Measurements from ENCODE around the gene CDHR5. TPM values are rescaled to one million over a fixed set of nuclear protein-coding genes. Genes with fewer than 3 reads are reported as not detected.
A peak's percentile ranks its signal among the peaks of the same experiment; 100 is the strongest.

Gene CDHR5
- total and polyA plus RNA-seq, 9 donors: 0.07 to 2.3 (median 0.21) TPM; not detected in 5

GRCh38 chr11:665062-665703 is 40.4 kb upstream of the CDHR5 start:
- Histone ChIP-seq H3K4me3 (no peak overlapping the region), H3K27me3 (no peaks in the 10 kb centered on the region), H3K27ac (no peak overlapping the region), H3K36me3 (no peaks in the 10 kb centered on the region), H3K4me1 (ENCODE audit: insufficient read depth) (peaks cover 6% of the 10 kb centered on the region), H3K9me3 (no peaks in the 10 kb centered on the region)
- WGBS, 3 donors: 18 to 32% (median 31%) methylated on average over 11 to 15 of the region's 15 CpGs
- DNase-seq: peak in 1 of 5 donors; percentile 25
- TF ChIP-seq POLR2A (IDR thresholded peaks at IDR 0.05) (no peak), CTCF (IDR thresholded peaks at IDR 0.05) (no peak), EP300 (IDR thresholded peaks at IDR 0.05) (no peak)
- intact Hi-C loops (cut with DNase I): no loop called here

GRCh38 chr11:662689-663274 is 38.0 kb upstream of the CDHR5 start:
- WGBS, 3 donors: 37 to 50% (median 40%) methylated on average over 15 of the region's 15 CpGs
- Histone ChIP-seq H3K4me1 (ENCODE audit: insufficient read depth) (peaks cover 6% of the 10 kb centered on the region), H3K9me3 (no peaks in the 10 kb centered on the region), H3K36me3 (no peaks in the 10 kb centered on the region), H3K27ac (no peak overlapping the region), H3K27me3 (no peaks in the 10 kb centered on the region), H3K4me3 (no peak overlapping the region)
- DNase-seq: peak; percentile 68 to 87 (median 81)
- intact Hi-C loops (cut with DNase I): loop anchor here in 2 of 4 donors (5.0 kb wide), 1 partner anchor 65 kb away; no protein-coding TSS in a partner anchor
- TF ChIP-seq POLR2A (IDR thresholded peaks at IDR 0.05) (peak; percentile 12), EP300 (IDR thresholded peaks at IDR 0.05) (no peak), CTCF (IDR thresholded peaks at IDR 0.05) (peak; percentile 55 to 67 (median 67))

DNA sequence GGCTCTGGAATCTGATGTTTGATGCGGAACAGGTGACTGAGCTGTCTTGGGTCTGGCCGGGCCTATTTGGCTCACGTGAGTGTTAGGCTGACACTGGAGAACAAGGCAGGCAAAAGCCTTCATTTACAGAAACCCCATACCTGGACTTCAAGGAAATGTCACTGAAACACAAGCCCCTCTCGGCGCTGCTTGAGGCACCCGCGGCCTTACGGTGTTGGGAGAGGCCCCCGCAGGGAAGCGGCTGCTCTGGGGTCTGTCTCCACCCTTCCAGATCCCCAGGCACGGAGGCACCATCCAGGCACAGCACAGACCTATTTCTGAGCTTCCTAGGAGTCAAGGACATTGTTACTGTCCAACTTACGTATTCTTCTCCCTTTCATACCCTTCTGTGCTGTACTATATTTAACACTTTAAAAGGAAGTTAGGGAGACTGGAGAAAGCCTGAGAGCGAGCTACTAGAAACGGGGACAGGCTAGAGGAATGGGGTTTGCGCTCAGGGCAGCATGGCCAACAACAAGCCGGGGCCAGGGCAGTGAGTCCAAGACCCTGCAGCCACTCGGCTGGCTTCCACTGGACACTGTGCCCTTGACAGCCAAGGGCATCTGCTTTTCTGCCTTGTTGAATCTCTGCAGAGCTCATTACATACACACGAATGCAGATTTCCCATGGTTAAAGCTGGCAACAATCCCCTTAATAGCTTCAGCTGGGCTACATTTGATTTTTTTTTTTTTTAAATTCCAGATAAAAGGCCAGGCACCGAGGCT is 36.1 kb upstream of the CDHR5 start:
- 78 to 83% (median 80%) methylated on average over 19 of the region's 19 CpGs for WGBS, 3 donors
- Histone ChIP-seq H3K9me3 (no peaks in the 10 kb centered on the region), H3K4me1 (ENCODE audit: insufficient read depth) (peaks cover 4% of the 10 kb centered on the region), H3K27ac (no peak overlapping the region), H3K4me3 (no peak overlapping the region), H3K27me3 (no peaks in the 10 kb centered on the region), H3K36me3 (no peaks in the 10 kb centered on the region)
- DNase-seq: no peak
- intact Hi-C loops (cut with DNase I): loop anchor here in 3 of 4 donors (2.0 to 5.0 kb wide), 2 partner anchors 66 to 68 kb away; no protein-coding TSS in a partner anchor
- TF ChIP-seq EP300 (IDR thresholded peaks at IDR 0.05) (no peak), POLR2A (IDR thresholded peaks at IDR 0.05) (no peak), CTCF (IDR thresholded peaks at IDR 0.05) (no peak)

- H3K27me3 ChIP-seq: no peaks in the 10 kb centered on the region
- H3K4me1 ChIP-seq (ENCODE audit: insufficient read depth): no peaks in the 10 kb centered on the region
- no peak for DNase-seq
- 79 to 88% (median 86%) methylated on average over 18 to 19 of the region's 19 CpGs for WGBS, 3 donors
- H3K27ac ChIP-seq: no peak overlapping the region
- TF ChIP-seq CTCF (IDR thresholded peaks at IDR 0.05): no peak
- H3K36me3 ChIP-seq: no peaks in the 10 kb centered on the region
- no peak overlapping the region for H3K4me3 ChIP-seq
- intact Hi-C loops (cut with DNase I): loop anchor here in 3 of 4 donors (2.0 to 5.0 kb wide), 2 partner anchors 67 to 69 kb away; no protein-coding TSS in a partner anchor
- H3K9me3 ChIP-seq: no peaks in the 10 kb centered on the region
Observed at GRCh38 chr11:660281-660680, 35.5 kb upstream of the CDHR5 start.

All from ovary (tissue), 9 donors.